K562 (cell line): Measurements from ENCODE around the gene TMEM191C. TPM values are rescaled to one million over a fixed set of nuclear protein-coding genes. Genes with fewer than 3 reads are reported as not detected.
"Not testable (repeated sequence)": the region's sequence is repeated elsewhere in the genome, so short reads cannot be mapped to it uniquely, and the experiment has no call there.

Experiments used
- ATAC-seq: fragments of 200-7000 bp; cut with Tn5 transposase; 3 replicates; pipeline ENCODE4 v1.9.1; 2020; ENCODE audit warnings: moderate library complexity
- BruUV-seq: library from RNA; stranded (reverse); fragments of 400-500 nt; replicated peaks from 2 replicates; lab custom pipeline; 2021; lab: Mats Ljungman, UMichigan
- CTCF ChIA-PET: fragments of 300-600 bp; formaldehyde crosslinking; extraction: SDS; loops from one replicate; lab custom pipeline; 2021; ENCODE audit warnings: low intra/inter-chr PET ratio; lab: Yijun Ruan, JAX
- POLR2A ChIA-PET: fragments of 300-600, 350-650 bp; sonication (Branson Sonifier 250); formaldehyde crosslinking; extraction: SDS; loops from one replicate; lab custom pipeline; 2021; ENCODE audit warnings: antibody characterized with exemption, inconsistent platforms; lab: Yijun Ruan, JAX
- DNase-seq, 4 experiments: peaks; one replicate each; pipeline versions ENCODE4 v3.0.0 to v3.0.0-alpha.2; 2011 to 2018; ENCODE audit warnings: low spot score in 3 of 4, mixed read lengths in 3 of 4; ENCODE audit errors: extremely low read depth in 1 of 4
- FAIRE-seq: peaks from 2 replicates; lab custom pipeline; 2011; peaks lifted over from hg19 to GRCh38; lab: Jason Lieb, UNC
- H2AFZ ChIP-seq: 2 replicates; pipeline ENCODE4 v1.6.0; 2011; ENCODE audit warnings: low read depth, low read length, control low read depth, inconsistent platforms
- H3K27ac ChIP-seq: fragments of 200-600 bp; 3 replicates; pipeline ENCODE4 v1.8.0; 2011; ENCODE audit warnings: low read depth, mild to moderate bottlenecking, control low read depth, inconsistent platforms, low read length, moderate library complexity, mixed read lengths; ENCODE audit errors: extremely low read depth
- H3K27me3 ChIP-seq, 2 experiments: fragments of 300-600 bp in 1 of 2; 2 replicates in 1 of 2; 3 replicates in 1 of 2; pipeline versions ENCODE4 v1.6.0 to v1.8.0; 2011; ENCODE audit warnings: inconsistent platforms in 2 of 2, low read length in 2 of 2, mild to moderate bottlenecking in 1 of 2, mixed read lengths in 1 of 2, moderate library complexity in 1 of 2; ENCODE audit not compliant: control insufficient read depth in 2 of 2, insufficient read depth in 2 of 2
- H3K36me3 ChIP-seq: fragments of 300-600 bp; 3 replicates; pipeline ENCODE4 v1.8.0; 2011; ENCODE audit warnings: mild to moderate bottlenecking, low read length, inconsistent platforms; ENCODE audit not compliant: control insufficient read depth, insufficient read depth
- H3K4me1 ChIP-seq, 2 experiments: fragments of 200-600 bp in 1 of 2; replicated peaks in 1 of 2; 2 replicates in 1 of 2; 3 replicates in 1 of 2; pipeline versions ENCODE4 v1.5.1 to v1.8.0; 2011; ENCODE audit warnings: inconsistent platforms in 2 of 2, low read length in 2 of 2, mild to moderate bottlenecking in 1 of 2, mixed read lengths in 1 of 2, moderate library complexity in 1 of 2; ENCODE audit not compliant: control insufficient read depth in 2 of 2, insufficient read depth in 2 of 2
- H3K4me2 ChIP-seq: 2 replicates; pipeline ENCODE4 v1.6.1; 2011; ENCODE audit warnings: low read length, control low read depth, inconsistent platforms, mixed read lengths; ENCODE audit not compliant: insufficient read depth
- H3K4me3 ChIP-seq: fragments of 200-600 bp; sonication (generic), shearing (Covaris generic); 2 replicates; pipeline ENCODE4 v1.5.1; 2016; ENCODE audit warnings: control low read depth, inconsistent platforms
- H3K79me2 ChIP-seq: fragments of 200-600 bp; 3 replicates; pipeline ENCODE4 v1.8.0; 2011; ENCODE audit warnings: low read length, inconsistent platforms; ENCODE audit not compliant: control insufficient read depth, insufficient read depth
- H3K9ac ChIP-seq, 2 experiments: 2 replicates each; pipeline versions ENCODE4 v1.6.0 to v1.6.1; 2011; ENCODE audit warnings: low read depth in 2 of 2, low read length in 2 of 2, control low read depth in 1 of 2, inconsistent platforms in 1 of 2, mild to moderate bottlenecking in 1 of 2, mixed read lengths in 1 of 2; ENCODE audit not compliant: insufficient read depth in 1 of 2
- H3K9me1 ChIP-seq: one replicate; pipeline ENCODE4 v1.6.0; 2011; ENCODE audit warnings: inconsistent platforms, mild to moderate bottlenecking, low read length, moderate library complexity; ENCODE audit not compliant: control insufficient read depth, insufficient read depth
- H3K9me3 ChIP-seq: replicated peaks from 2 replicates; pipeline ENCODE4 v1.5.1; 2011; ENCODE audit warnings: low read depth, low read length, inconsistent platforms; ENCODE audit not compliant: control insufficient read depth, insufficient read depth
- H4K20me1 ChIP-seq: replicated peaks from 2 replicates; pipeline ENCODE4 v1.6.1; 2011; ENCODE audit warnings: low read length, inconsistent platforms, mixed read lengths; ENCODE audit not compliant: control insufficient read depth, insufficient read depth
- FOXK1 ChIP-seq: sonication (generic); formaldehyde crosslinking; IDR thresholded peaks from 2 replicates; pipeline ENCODE4 v1.8.0; 2022; ENCODE audit warnings: missing genetic modification reagents, mild to moderate bottlenecking, borderline replicate concordance
- JUN ChIP-seq, 2 experiments: sonication (generic) in 1 of 2; formaldehyde crosslinking in 1 of 2; IDR thresholded peaks; 2 replicates each; pipeline versions ENCODE4 v1.6.1 to v1.8.0; 2012 to 2022; ENCODE audit warnings: borderline replicate concordance in 2 of 2, mild to moderate bottlenecking in 2 of 2, improper control_type of control experiment in 1 of 2, low read depth in 1 of 2, low read length in 1 of 2, missing genetic modification reagents in 1 of 2
- TEAD4 ChIP-seq, 2 experiments: sonication (generic) in 1 of 2; formaldehyde crosslinking in 1 of 2; IDR thresholded peaks; 2 replicates each; pipeline versions ENCODE4 v1.6.1 to v1.8.0; 2012 to 2022; ENCODE audit warnings: borderline replicate concordance in 1 of 2, inconsistent platforms in 1 of 2, low read length in 1 of 2, mild to moderate bottlenecking in 1 of 2, missing genetic modification reagents in 1 of 2
- TFAP4 ChIP-seq: sonication (generic); formaldehyde crosslinking; IDR thresholded peaks from 2 replicates; pipeline ENCODE4 v1.8.0; 2022; ENCODE audit warnings: missing genetic modification reagents, mild to moderate bottlenecking, moderate library complexity, borderline replicate concordance
- ZNF263 ChIP-seq: sonication (generic); formaldehyde crosslinking; IDR thresholded peaks from 2 replicates; pipeline ENCODE4 v1.8.0; 2022; ENCODE audit warnings: mild to moderate bottlenecking, missing genetic modification reagents, borderline replicate concordance
- ZNF511 ChIP-seq: sonication (generic); formaldehyde crosslinking; IDR thresholded peaks from 2 replicates; pipeline ENCODE4 v1.8.0; 2022; ENCODE audit warnings: mild to moderate bottlenecking, missing genetic modification reagents
- WGBS: fragments of 100-300 bp; shearing (Covaris generic); methylation state at CpG from one replicate; pipeline ENCODE4 v1.1.6; 2016; ENCODE audit warnings: low coverage, mixed read lengths; ENCODE audit not compliant: insufficient coverage; ENCODE audit errors: missing lambda C conversion rate; 5-methylcytosine and 5-hydroxymethylcytosine counted together
- in situ Hi-C: fragments of 300-500 bp; cut with MboI; formaldehyde crosslinking; loops from 4 replicates; pipeline ENCODE4 v1.15.0; 2018; ENCODE audit warnings: inconsistent platforms, mixed read lengths
- intact Hi-C: fragments of 100-400 bp; cut with micrococcal nuclease; formaldehyde crosslinking; loops from 2 replicates; pipeline ENCODE4 v1.14.2; 2022
- polyA plus RNA-seq, 8 experiments: library from polyadenylated mRNA; depleted of rRNA in 4 of 8; stranded (reverse) in 5 of 8; unstranded in 3 of 8; fragments of >200 nt; fragmentation: Nextera tagmentation in 2 of 8; fragmentation: Illumina TruSeq in 1 of 8; extraction: Ambion mirVana in 2 of 8; extraction: Trizol in 1 of 8; gene quantifications; 2 replicates each; pipeline versions ENCODE4 v1.2.1 to v1.2.3, GENCODE V29; 2011 to 2014; ENCODE audit warnings: inconsistent platforms in 1 of 8, missing spikeins in 1 of 8
- total RNA-seq, 7 experiments: library from RNA; depleted of rRNA in 6 of 7; stranded (reverse); fragments of >200 nt in 6 of 7; fragmentation: Illumina TruSeq in 2 of 7; extraction: Trizol in 2 of 7; gene quantifications; 2 replicates each; pipeline versions ENCODE4 v1.2.1 to v1.2.3, GENCODE V29; 2011 to 2021; ENCODE audit warnings: low replicate concordance in 1 of 7
- TF ChIP-seq, protein P1 (sequence below), 2 experiments: fragments of 450-650 bp in 1 of 2; sonication (generic) in 1 of 2; formaldehyde crosslinking; conservative IDR thresholded peaks; 2 replicates each; pipeline versions ENCODE4 v1.4.0 to v1.8.1; 2020 to 2022; ENCODE audit warnings: mild to moderate bottlenecking in 1 of 2, missing genetic modification reagents in 1 of 2
- TF ChIP-seq, protein P2 (sequence below): fragments of 250-450 bp; sonication (Bioruptor Pico); IDR thresholded peaks from 2 replicates; pipeline ENCODE4 v1.9.0; 2021; ENCODE audit warnings: mild to moderate bottlenecking
- TF ChIP-seq, protein P3 (sequence below): sonication (generic); formaldehyde crosslinking; IDR thresholded peaks from 2 replicates; pipeline ENCODE4 v1.8.1; 2023; ENCODE audit warnings: mild to moderate bottlenecking, missing genetic modification reagents

TMEM191C gene
- total and polyA plus RNA-seq, 9 of the 15 experiments (the other 6 are each of a cell fraction or from before 2014, with no cell fraction given): 0.15 to 7.1 (median 1.1) TPM

DNA sequence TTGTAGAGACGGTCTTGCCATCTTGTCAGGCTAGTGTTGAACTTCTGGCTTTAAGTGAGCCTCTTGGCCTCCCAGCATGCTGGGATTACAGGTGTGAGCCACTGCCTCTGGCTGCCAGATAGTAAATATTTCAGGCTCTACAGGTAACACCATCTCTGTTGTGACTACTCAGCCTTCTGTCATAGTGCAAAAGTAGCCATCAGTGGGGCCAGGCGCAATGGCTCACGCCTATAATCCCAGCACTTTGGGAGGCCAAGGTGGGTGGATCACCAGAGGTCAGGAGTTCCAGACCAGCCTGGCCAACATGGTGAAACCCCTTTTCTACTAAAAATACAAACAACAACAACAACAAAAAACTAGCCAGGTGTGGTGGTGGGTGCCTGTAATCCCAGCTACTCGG, 14.5 kb upstream of the TMEM191C start:
- in situ Hi-C loops: loop anchor here (5.0 to 10.0 kb wide), 4 partner anchors 40 to 178 kb away; no protein-coding TSS in a partner anchor
- H3K27ac ChIP-seq; BruUV-seq; H3K9me3 ChIP-seq; H3K9ac ChIP-seq; H3K4me2 ChIP-seq; ATAC-seq; DNase-seq; CTCF ChIA-PET; H3K27me3 ChIP-seq; H3K4me3 ChIP-seq; FAIRE-seq; intact Hi-C loops; H2AFZ ChIP-seq; TF ChIP-seq TEAD4 (IDR thresholded peaks at IDR 0.05; ENCODE audit: low read length); JUN (IDR thresholded peaks at IDR 0.05; ENCODE audit: borderline replicate concordance, low read depth, low read length): not testable (repeated sequence)
- peaks cover 40% of the 10 kb centered on the region; the same call in 1 of the 2 replicates for H4K20me1 ChIP-seq
- peaks cover 0 to 57% of the 10 kb centered on the region in 2 experiments; a peak in 3 of 5 replicates for H3K4me1 ChIP-seq
- POLR2A ChIA-PET: interaction anchor here (0.6 to 1.4 kb wide), 3 partner anchors 9 to 191 kb away, joined by 3 to 4 read pairs (median 4); no protein-coding TSS in a partner anchor
- H3K9me1 ChIP-seq: peaks cover 16% of the 10 kb centered on the region
- peaks cover 14% of the 10 kb centered on the region; the same call in 2 of the 3 replicates for H3K79me2 ChIP-seq
- TF ChIP-seq, protein P1, sequence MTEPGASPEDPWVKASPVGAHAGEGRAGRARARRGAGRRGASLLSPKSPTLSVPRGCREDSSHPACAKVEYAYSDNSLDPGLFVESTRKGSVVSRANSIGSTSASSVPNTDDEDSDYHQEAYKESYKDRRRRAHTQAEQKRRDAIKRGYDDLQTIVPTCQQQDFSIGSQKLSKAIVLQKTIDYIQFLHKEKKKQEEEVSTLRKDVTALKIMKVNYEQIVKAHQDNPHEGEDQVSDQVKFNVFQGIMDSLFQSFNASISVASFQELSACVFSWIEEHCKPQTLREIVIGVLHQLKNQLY (CRISPR knock-in tag; conservative IDR thresholded peaks at IDR 0.05): 0 out of 4 replicates have a peak, but pooled peaks of 1 of the 2 experiments have one; percentile 27
- TF ChIP-seq, protein P2, sequence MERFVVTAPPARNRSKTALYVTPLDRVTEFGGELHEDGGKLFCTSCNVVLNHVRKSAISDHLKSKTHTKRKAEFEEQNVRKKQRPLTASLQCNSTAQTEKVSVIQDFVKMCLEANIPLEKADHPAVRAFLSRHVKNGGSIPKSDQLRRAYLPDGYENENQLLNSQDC: 0 out of 2 replicates have a peak, but pooled peaks have one; percentile 38
- TF ChIP-seq TFAP4 (CRISPR knock-in tag): 0 out of 2 replicates have a peak, but pooled peaks have one; percentile 15
- TF ChIP-seq TEAD4 (CRISPR knock-in tag; IDR thresholded peaks at IDR 0.05; ENCODE audit: borderline replicate concordance): peak; percentile 67; the same call in 1 of the 2 replicates
- 0 out of 2 replicates have a peak, but pooled peaks have one; percentile 28 for TF ChIP-seq ZNF263
- TF ChIP-seq, protein P3, sequence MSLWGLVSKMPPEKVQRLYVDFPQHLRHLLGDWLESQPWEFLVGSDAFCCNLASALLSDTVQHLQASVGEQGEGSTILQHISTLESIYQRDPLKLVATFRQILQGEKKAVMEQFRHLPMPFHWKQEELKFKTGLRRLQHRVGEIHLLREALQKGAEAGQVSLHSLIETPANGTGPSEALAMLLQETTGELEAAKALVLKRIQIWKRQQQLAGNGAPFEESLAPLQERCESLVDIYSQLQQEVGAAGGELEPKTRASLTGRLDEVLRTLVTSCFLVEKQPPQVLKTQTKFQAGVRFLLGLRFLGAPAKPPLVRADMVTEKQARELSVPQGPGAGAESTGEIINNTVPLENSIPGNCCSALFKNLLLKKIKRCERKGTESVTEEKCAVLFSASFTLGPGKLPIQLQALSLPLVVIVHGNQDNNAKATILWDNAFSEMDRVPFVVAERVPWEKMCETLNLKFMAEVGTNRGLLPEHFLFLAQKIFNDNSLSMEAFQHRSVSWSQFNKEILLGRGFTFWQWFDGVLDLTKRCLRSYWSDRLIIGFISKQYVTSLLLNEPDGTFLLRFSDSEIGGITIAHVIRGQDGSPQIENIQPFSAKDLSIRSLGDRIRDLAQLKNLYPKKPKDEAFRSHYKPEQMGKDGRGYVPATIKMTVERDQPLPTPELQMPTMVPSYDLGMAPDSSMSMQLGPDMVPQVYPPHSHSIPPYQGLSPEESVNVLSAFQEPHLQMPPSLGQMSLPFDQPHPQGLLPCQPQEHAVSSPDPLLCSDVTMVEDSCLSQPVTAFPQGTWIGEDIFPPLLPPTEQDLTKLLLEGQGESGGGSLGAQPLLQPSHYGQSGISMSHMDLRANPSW (CRISPR knock-in tag): 0 out of 2 replicates have a peak, but pooled peaks have one; percentile 68
- TF ChIP-seq ZNF511 (CRISPR knock-in tag): 0 out of 2 replicates have a peak, but pooled peaks have one; percentile 35
- TF ChIP-seq FOXK1 (CRISPR knock-in tag): 0 out of 2 replicates have a peak, but pooled peaks have one; percentile 22
- TF ChIP-seq JUN (CRISPR knock-in tag; IDR thresholded peaks at IDR 0.05; ENCODE audit: borderline replicate concordance): 0 out of 2 replicates have a peak, but pooled peaks have one; percentile 46
- peaks cover 27% of the 10 kb centered on the region for H3K36me3 ChIP-seq
- WGBS: 69% methylated on average over 4 of the region's 4 CpGs
